Caco-2 (cell line): Measurements from ENCODE around the gene CLDN18. TPM values are rescaled to one million over a fixed set of nuclear protein-coding genes. Genes with fewer than 3 reads are reported as not detected.

Experiments used
- BruUV-seq: library from RNA; stranded (reverse); fragments of 400-500 nt; replicated peaks from 2 replicates; lab custom pipeline; 2021; lab: Mats Ljungman, UMichigan
- CTCF ChIA-PET: fragments of 300-600 bp; sonication (Branson Sonifier 250); formaldehyde crosslinking; loops from one replicate; lab custom pipeline; 2022; ENCODE audit warnings: antibody characterized with exemption; lab: Charles Lee
- POLR2A ChIA-PET: fragments of 300-600 bp; sonication (Branson Sonifier 250); formaldehyde crosslinking; loops from one replicate; lab custom pipeline; 2022; ENCODE audit warnings: antibody characterized with exemption; lab: Charles Lee
- DNase-seq, 2 experiments: peaks; one replicate each; pipeline versions ENCODE4 v3.0.0 to v3.0.0-alpha.2; 2020 to 2022
- H3K27me3 ChIP-seq: replicated peaks from 2 replicates; pipeline ENCODE4 v1.6.0; 2011; ENCODE audit warnings: low read length; ENCODE audit not compliant: control insufficient read depth, insufficient read depth
- H3K36me3 ChIP-seq: 2 replicates; pipeline ENCODE4 v1.5.1; 2011; ENCODE audit warnings: low read length; ENCODE audit not compliant: control insufficient read depth, insufficient read depth
- H3K4me1 ChIP-seq: fragments of 250-450 bp; sonication (Bioruptor Pico); 2 replicates; pipeline ENCODE4 v1.5.1; 2020; ENCODE audit warnings: mild to moderate bottlenecking
- H3K4me3 ChIP-seq: 2 replicates; pipeline ENCODE4 v1.5.1; 2011; ENCODE audit warnings: low read depth, mild to moderate bottlenecking, control low read depth, low read length
- H3K9me3 ChIP-seq: fragments of 250-450 bp; sonication (Bioruptor Pico); 2 replicates; pipeline ENCODE4 v1.5.1; 2020; ENCODE audit warnings: mild to moderate bottlenecking, moderate library complexity
- H3K27ac Mint-ChIP-seq: one replicate; pipeline ENCODE4 v1.8.0; 2022; ENCODE audit warnings: mixed read lengths; ENCODE audit not compliant: unreplicated experiment
- H3K27me3 Mint-ChIP-seq: one replicate; pipeline ENCODE4 v1.8.0; 2022; ENCODE audit warnings: mixed read lengths; ENCODE audit not compliant: insufficient read depth, unreplicated experiment
- H3K36me3 Mint-ChIP-seq: one replicate; pipeline ENCODE4 v1.8.0; 2022; ENCODE audit warnings: mild to moderate bottlenecking, mixed read lengths; ENCODE audit not compliant: insufficient read depth, unreplicated experiment
- H3K4me1 Mint-ChIP-seq: one replicate; pipeline ENCODE4 v1.8.0; 2022; ENCODE audit warnings: low read depth, mixed read lengths; ENCODE audit not compliant: unreplicated experiment
- H3K4me3 Mint-ChIP-seq: one replicate; pipeline ENCODE4 v1.8.0; 2022; ENCODE audit warnings: mild to moderate bottlenecking, moderate library complexity, mixed read lengths; ENCODE audit not compliant: unreplicated experiment
- H3K9me3 Mint-ChIP-seq: one replicate; pipeline ENCODE4 v1.8.0; 2022; ENCODE audit warnings: mixed read lengths; ENCODE audit not compliant: unreplicated experiment
- CTCF ChIP-seq, 2 experiments: fragments of 200-600 bp in 1 of 2; IDR thresholded peaks; 1 replicate in 1 of 2; 2 replicates in 1 of 2; pipeline versions ENCODE4 v1.5.1 to v1.8.0; 2011 to 2022; ENCODE audit warnings: antibody characterized with exemption in 1 of 2, control low read depth in 1 of 2, inconsistent platforms in 1 of 2, low read depth in 1 of 2, low read length in 1 of 2, mild to moderate bottlenecking in 1 of 2, moderate library complexity in 1 of 2; ENCODE audit not compliant: insufficient read depth in 1 of 2, severe bottlenecking in 1 of 2, unreplicated experiment in 1 of 2
- intact Hi-C: fragments of 100-400 bp; cut with micrococcal nuclease; formaldehyde crosslinking; loops from one replicate; pipeline ENCODE4 v1.10.0; 2022; ENCODE audit not compliant: unreplicated experiment
- total RNA-seq: library from RNA; stranded (reverse); gene quantifications from 2 replicates; pipeline ENCODE4 v1.2.3, GENCODE V29; 2022

The CLDN18 gene
- total RNA-seq, 1 experiment from 2014 or later = not detected

GRCh38 chr3:138068579-138069174 is 58.7 kb downstream of the CLDN18 start:
- peak; percentile 96 to 97 for TF ChIP-seq CTCF (IDR thresholded peaks at IDR 0.05; ENCODE audit: insufficient read depth in 1 of 2, low read depth in 1 of 2, low read length in 1 of 2, severe bottlenecking in 1 of 2, unreplicated experiment in 1 of 2)
- Mint-ChIP-seq H3K9me3 (no peaks in the 10 kb centered on the region), H3K27ac (no peak overlapping the region), H3K4me1 (no peaks in the 10 kb centered on the region), H3K36me3 (no peaks in the 10 kb centered on the region), H3K4me3 (no peak overlapping the region), H3K27me3 (no peaks in the 10 kb centered on the region)
- DNase-seq = peak; percentile 75 to 82
- POLR2A ChIA-PET = no interaction called here
- CTCF ChIA-PET = interaction anchor here (3.1 kb wide), 1 partner anchor 50 kb away, joined by 14 read pairs; no protein-coding TSS in a partner anchor
- intact Hi-C loops = loop anchor here (1.0 to 10.0 kb wide), 3 partner anchors 28 to 266 kb away; no protein-coding TSS in a partner anchor
- no peaks in the 10 kb centered on the region for H3K27me3 ChIP-seq
- H3K4me1 ChIP-seq = no peaks in the 10 kb centered on the region
- H3K4me3 ChIP-seq = no peak overlapping the region
- no peaks in the 10 kb centered on the region for H3K9me3 ChIP-seq
- H3K36me3 ChIP-seq = no peaks in the 10 kb centered on the region
- no TSS peak for BruUV-seq

GRCh38 chr3:138070006-138070405 is 60.0 kb downstream of the CLDN18 start:
- no TSS peak for BruUV-seq
- Histone ChIP-seq H3K4me1 (no peaks in the 10 kb centered on the region), H3K9me3 (no peaks in the 10 kb centered on the region), H3K27me3 (no peaks in the 10 kb centered on the region), H3K36me3 (no peaks in the 10 kb centered on the region), H3K4me3 (no peak overlapping the region)
- TF ChIP-seq CTCF (IDR thresholded peaks at IDR 0.05; ENCODE audit: insufficient read depth in 1 of 2, low read depth in 1 of 2, low read length in 1 of 2, severe bottlenecking in 1 of 2, unreplicated experiment in 1 of 2) = no peak
- Mint-ChIP-seq H3K4me3 (no peak overlapping the region), H3K27me3 (no peaks in the 10 kb centered on the region), H3K36me3 (no peaks in the 10 kb centered on the region), H3K9me3 (no peaks in the 10 kb centered on the region), H3K27ac (no peak overlapping the region), H3K4me1 (no peaks in the 10 kb centered on the region)
- no peak for DNase-seq
- intact Hi-C loops = no loop called here
- CTCF ChIA-PET = interaction anchor here (3.1 kb wide), 1 partner anchor 48 kb away, joined by 14 read pairs; no protein-coding TSS in a partner anchor
- POLR2A ChIA-PET = no interaction called here

GRCh38 chr3:138072796-138073195 is 62.8 kb downstream of the CLDN18 start:
- no peak overlapping the region for H3K4me3 Mint-ChIP-seq
- Histone ChIP-seq H3K4me1 (no peaks in the 10 kb centered on the region), H3K27me3 (no peaks in the 10 kb centered on the region), H3K4me3 (no peak overlapping the region), H3K36me3 (no peaks in the 10 kb centered on the region), H3K9me3 (no peaks in the 10 kb centered on the region)
- ChIA-PET CTCF (interaction anchor here (0.9 kb wide), 1 partner anchor 20 kb away, joined by 3 read pairs; no protein-coding TSS in a partner anchor), POLR2A (no interaction called here)
- intact Hi-C loops = no loop called here
- TF ChIP-seq CTCF (IDR thresholded peaks at IDR 0.05; ENCODE audit: insufficient read depth in 1 of 2, low read depth in 1 of 2, low read length in 1 of 2, severe bottlenecking in 1 of 2, unreplicated experiment in 1 of 2) = no peak
- H3K36me3 Mint-ChIP-seq = no peaks in the 10 kb centered on the region
- DNase-seq = no peak
- BruUV-seq = no TSS peak
- H3K27ac Mint-ChIP-seq = no peak overlapping the region
- no peaks in the 10 kb centered on the region for H3K4me1 Mint-ChIP-seq
- H3K27me3 Mint-ChIP-seq = no peaks in the 10 kb centered on the region
- no peaks in the 10 kb centered on the region for H3K9me3 Mint-ChIP-seq
